AG04450 (cell line): ENCODE measurements around the gene PLEKHA8. TPM values are rescaled to one million over a fixed set of nuclear protein-coding genes. Genes with fewer than 3 reads are reported as not detected.
"Not testable (repeated sequence)": the region's sequence is repeated elsewhere in the genome, so short reads cannot be mapped to it uniquely, and the experiment has no call there.

Experiments used
- CTCF ChIA-PET: fragments of 300-600, 350-600 bp; formaldehyde crosslinking; extraction: SDS; loops from one replicate; lab custom pipeline; 2022; ENCODE audit warnings: antibody characterized with exemption, inconsistent platforms; lab: Charles Lee
- POLR2A ChIA-PET: fragments of 350-600 bp; formaldehyde crosslinking; extraction: SDS; loops from one replicate; lab custom pipeline; 2021; ENCODE audit warnings: antibody characterized with exemption, inconsistent platforms; lab: Yijun Ruan, JAX
- DNase-seq: peaks from one replicate; pipeline ENCODE4 v3.0.0-alpha.2; 2011; ENCODE audit warnings: low read depth, low spot score
- H3K27ac ChIP-seq: one replicate; pipeline ENCODE4 v1.5.1; 2012; ENCODE audit warnings: low read depth, low read length, control low read depth
- H3K27me3 ChIP-seq: one replicate; pipeline ENCODE4 v1.6.0; 2012; ENCODE audit warnings: low read length; ENCODE audit not compliant: control insufficient read depth, insufficient read depth
- H3K4me3 ChIP-seq: 2 replicates; pipeline ENCODE4 v1.5.1; 2011; ENCODE audit warnings: mild to moderate bottlenecking, low read depth, low read length, control low read depth
- H3K9me3 ChIP-seq: 2 replicates; pipeline ENCODE4 v1.5.1; 2012; ENCODE audit warnings: low read length; ENCODE audit not compliant: control insufficient read depth, insufficient read depth
- polyA plus RNA-seq: library from polyadenylated mRNA; depleted of rRNA; stranded (reverse); fragments of >200 nt; gene quantifications from 2 replicates; pipeline ENCODE4 v1.2.3, GENCODE V29; 2011
- TF ChIP-seq, protein P1 (sequence below): IDR thresholded peaks from 2 replicates; pipeline ENCODE4 v1.5.1; 2011; ENCODE audit warnings: low read depth, low read length, control low read depth, inconsistent platforms

PLEKHA8 gene
- polyA plus RNA-seq, 1 experiment: 12.6 TPM

DNA sequence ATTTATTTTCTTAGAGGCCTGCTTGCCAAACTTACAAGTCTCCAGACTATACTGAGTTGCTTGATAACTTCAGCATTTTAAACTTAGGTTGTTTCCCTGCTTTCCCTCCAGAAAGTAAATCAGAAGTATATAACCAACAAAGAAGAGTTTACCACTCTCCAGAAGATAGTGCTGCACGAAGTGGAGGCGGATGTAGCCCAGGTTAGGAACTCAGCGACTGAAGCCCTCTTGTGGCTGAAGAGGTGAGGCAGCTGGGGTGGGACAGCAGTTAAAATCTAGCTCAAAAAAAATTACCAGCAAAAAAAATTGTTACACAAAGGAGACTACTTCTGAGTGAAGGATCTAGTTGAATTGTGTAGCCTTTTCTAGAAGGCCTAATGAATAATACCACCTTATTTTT is 33.6 kb downstream of the PLEKHA8 start:
- TF ChIP-seq, protein P1, sequence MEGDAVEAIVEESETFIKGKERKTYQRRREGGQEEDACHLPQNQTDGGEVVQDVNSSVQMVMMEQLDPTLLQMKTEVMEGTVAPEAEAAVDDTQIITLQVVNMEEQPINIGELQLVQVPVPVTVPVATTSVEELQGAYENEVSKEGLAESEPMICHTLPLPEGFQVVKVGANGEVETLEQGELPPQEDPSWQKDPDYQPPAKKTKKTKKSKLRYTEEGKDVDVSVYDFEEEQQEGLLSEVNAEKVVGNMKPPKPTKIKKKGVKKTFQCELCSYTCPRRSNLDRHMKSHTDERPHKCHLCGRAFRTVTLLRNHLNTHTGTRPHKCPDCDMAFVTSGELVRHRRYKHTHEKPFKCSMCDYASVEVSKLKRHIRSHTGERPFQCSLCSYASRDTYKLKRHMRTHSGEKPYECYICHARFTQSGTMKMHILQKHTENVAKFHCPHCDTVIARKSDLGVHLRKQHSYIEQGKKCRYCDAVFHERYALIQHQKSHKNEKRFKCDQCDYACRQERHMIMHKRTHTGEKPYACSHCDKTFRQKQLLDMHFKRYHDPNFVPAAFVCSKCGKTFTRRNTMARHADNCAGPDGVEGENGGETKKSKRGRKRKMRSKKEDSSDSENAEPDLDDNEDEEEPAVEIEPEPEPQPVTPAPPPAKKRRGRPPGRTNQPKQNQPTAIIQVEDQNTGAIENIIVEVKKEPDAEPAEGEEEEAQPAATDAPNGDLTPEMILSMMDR: peak; percentile 67
- CTCF ChIA-PET: interaction anchor here (0.6 to 5.1 kb wide), 48 partner anchors 9 to 426 kb away, joined by 3 to 40 read pairs (median 6); partner anchors contain the start of gene FKBP14
- not testable (repeated sequence) for H3K27me3 ChIP-seq, H3K27ac ChIP-seq, H3K4me3 ChIP-seq, H3K9me3 ChIP-seq, DNase-seq
- POLR2A ChIA-PET: interaction anchor here (0.7 kb wide), 1 partner anchor 93 kb away, joined by 3 read pairs; no protein-coding TSS in a partner anchor

DNA sequence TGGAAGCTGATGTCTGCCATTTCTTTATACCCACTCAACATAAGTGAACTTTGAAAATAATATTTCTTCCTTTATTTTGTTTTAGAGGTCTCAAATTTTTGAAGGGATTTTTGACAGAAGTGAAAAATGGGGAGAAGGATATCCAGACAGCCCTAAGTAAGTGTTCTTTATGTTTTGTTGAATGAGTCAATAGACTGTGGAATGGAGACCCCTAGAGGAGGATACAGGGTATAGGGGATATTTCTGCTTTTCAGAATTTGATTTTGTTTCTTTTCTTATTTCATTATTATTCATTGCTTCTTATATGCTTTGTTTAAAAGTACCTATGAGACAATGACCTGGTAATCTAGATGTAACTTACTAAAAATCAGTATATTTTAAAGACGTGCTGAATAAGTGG is 34.4 kb downstream of the PLEKHA8 start:
- no peak overlapping the region for H3K4me3 ChIP-seq
- no peak for DNase-seq
- TF ChIP-seq, protein P1: peak; percentile 79
- CTCF ChIA-PET: interaction anchor here (0.7 to 5.1 kb wide), 33 partner anchors 8 to 315 kb away, joined by 3 to 40 read pairs (median 8); partner anchors contain the start of gene FKBP14
- H3K27ac ChIP-seq: no peak overlapping the region
- no peaks in the 10 kb centered on the region for H3K9me3 ChIP-seq
- no peaks in the 10 kb centered on the region for H3K27me3 ChIP-seq
- POLR2A ChIA-PET: no interaction called here

DNA sequence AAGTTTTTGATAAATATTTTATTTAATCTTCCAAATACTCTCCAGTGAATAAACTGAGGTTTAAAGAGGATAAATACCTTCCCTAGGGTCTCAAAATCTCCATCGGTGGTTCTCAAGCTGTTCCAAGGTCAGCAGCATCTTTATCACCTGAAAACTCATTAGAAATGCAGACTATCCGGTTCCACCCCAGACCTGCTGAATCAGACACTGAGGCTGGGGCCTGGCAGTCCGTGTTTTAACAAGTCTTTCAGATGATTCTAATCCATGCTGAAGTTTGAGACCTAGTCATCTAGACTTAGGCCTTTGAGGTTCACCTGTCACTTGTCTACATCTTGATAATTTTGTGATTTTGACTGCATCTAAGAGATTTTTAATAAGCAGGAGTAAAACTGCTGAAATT is 37.5 kb downstream of the PLEKHA8 start:
- POLR2A ChIA-PET: no interaction called here
- CTCF ChIA-PET: interaction anchor here (0.6 to 4.6 kb wide), 3 partner anchors 9 to 186 kb away, joined by 4 to 28 read pairs (median 4); no protein-coding TSS in a partner anchor
- Histone ChIP-seq H3K4me3 (no peak overlapping the region), H3K27me3 (no peaks in the 10 kb centered on the region), H3K27ac (no peak overlapping the region), H3K9me3 (no peaks in the 10 kb centered on the region)
- no peak for DNase-seq
- TF ChIP-seq, protein P1: no peak

DNA sequence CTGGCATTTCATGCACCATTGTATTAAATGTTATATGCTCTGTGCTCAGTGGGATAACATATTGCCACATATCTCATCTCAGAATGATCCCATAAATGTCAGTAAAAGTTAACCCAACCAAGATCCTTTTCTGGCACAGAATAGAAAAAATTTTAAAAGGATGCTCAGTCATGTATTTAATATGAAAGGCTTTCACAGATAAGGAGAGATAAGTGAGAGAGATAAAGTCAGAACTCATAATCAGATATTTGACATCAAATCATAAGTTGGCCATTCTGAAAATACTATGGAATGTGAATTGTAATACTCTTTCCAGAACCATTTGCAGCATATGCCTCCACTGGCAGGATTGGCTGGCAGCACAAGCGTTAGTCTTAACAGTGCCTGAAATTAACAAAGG is 38.5 kb downstream of the PLEKHA8 start:
- Histone ChIP-seq H3K4me3 (no peak overlapping the region), H3K27ac (no peak overlapping the region), H3K27me3 (no peaks in the 10 kb centered on the region), H3K9me3 (no peaks in the 10 kb centered on the region)
- CTCF ChIA-PET: no interaction called here
- TF ChIP-seq, protein P1: no peak
- no peak for DNase-seq
- POLR2A ChIA-PET: no interaction called here

DNA sequence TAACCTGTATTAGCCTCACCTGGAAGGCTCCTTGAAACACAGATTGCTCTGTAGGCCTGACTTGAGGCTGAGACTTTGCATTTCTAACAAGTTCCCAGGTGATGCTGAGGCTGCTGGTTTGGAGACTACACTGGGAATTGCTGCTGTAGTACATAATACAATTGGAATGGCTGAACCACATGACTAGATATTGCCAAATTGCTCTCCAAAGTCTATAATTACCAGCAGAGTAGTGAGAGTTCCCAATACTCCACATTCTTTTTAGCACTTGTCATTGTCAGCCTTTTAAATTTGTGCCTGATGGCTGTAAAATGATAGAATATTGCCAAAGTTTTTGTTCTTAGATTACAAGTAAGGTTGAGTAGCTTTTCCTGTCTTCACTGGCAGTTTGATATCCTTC is 39.9 kb downstream of the PLEKHA8 start:
- peak; percentile 39 for DNase-seq
- POLR2A ChIA-PET: no interaction called here
- CTCF ChIA-PET: interaction anchor here (1.1 kb wide), 1 partner anchor 496 kb away, joined by 3 read pairs; no protein-coding TSS in a partner anchor
- TF ChIP-seq, protein P1: no peak
- H3K9me3 ChIP-seq: no peaks in the 10 kb centered on the region
- H3K27ac ChIP-seq: peak overlapping the region; percentile 33
- H3K4me3 ChIP-seq: no peak overlapping the region
- no peaks in the 10 kb centered on the region for H3K27me3 ChIP-seq
